GM19238 (cell line): Measurements from ENCODE around the gene ITPR3.
"Not testable (repeated sequence)": the region's sequence is repeated elsewhere in the genome, so short reads cannot be mapped to it uniquely, and the experiment has no call there.

ENCODE experiments used
- DNase-seq: peaks from one replicate; pipeline ENCODE4 v3.0.0; 2011; ENCODE audit warnings: low spot score; ENCODE audit not compliant: insufficient read length

The ITPR3 gene

GRCh38 chr6:33590531-33591198 is 30.5 kb upstream of the ITPR3 start:
- no peak for DNase-seq

- DNase-seq, result no peak
These were observed 29.6 kb upstream of the ITPR3 start for GRCh38 chr6:33591424-33592032.

- no peak for DNase-seq
These were observed 28.9 kb upstream of the ITPR3 start for GRCh38 chr6:33592280-33592594.

GRCh38 chr6:33592595-33593413 is 28.3 kb upstream of the ITPR3 start:
- DNase-seq, result peak; percentile 72

- DNase-seq, result no peak
These were observed 27.8 kb upstream of the ITPR3 start for GRCh38 chr6:33593414-33593727.

- no peak for DNase-seq
These were observed 25.9 kb upstream of the ITPR3 start for GRCh38 chr6:33595001-33595846.

GRCh38 chr6:33596894-33597293 is 24.2 kb upstream of the ITPR3 start:
- DNase-seq, result not testable (repeated sequence)

- no peak for DNase-seq
These were observed 23.4 kb upstream of the ITPR3 start for GRCh38 chr6:33597551-33598322.

- DNase-seq, result no peak
These were observed 21.6 kb upstream of the ITPR3 start for GRCh38 chr6:33599413-33599938.

GRCh38 chr6:33600761-33601160 is 20.4 kb upstream of the ITPR3 start:
- DNase-seq, result no peak

GRCh38 chr6:33602180-33602579 is 18.9 kb upstream of the ITPR3 start:
- DNase-seq, result no peak

GRCh38 chr6:33604941-33605854 is 15.9 kb upstream of the ITPR3 start:
- no peak for DNase-seq

- no peak for DNase-seq
These were observed 14.5 kb upstream of the ITPR3 start for GRCh38 chr6:33606642-33607041.

- DNase-seq, result no peak
These were observed 13.9 kb upstream of the ITPR3 start for GRCh38 chr6:33607126-33607783.

GRCh38 chr6:33607784-33608161 is 13.3 kb upstream of the ITPR3 start:
- DNase-seq, result no peak

- DNase-seq, result no peak
These were observed 12.1 kb upstream of the ITPR3 start for GRCh38 chr6:33609019-33609418.

GRCh38 chr6:33609528-33609927 is 11.6 kb upstream of the ITPR3 start:
- no peak for DNase-seq

- DNase-seq, result no peak
These were observed 11.1 kb upstream of the ITPR3 start for GRCh38 chr6:33610067-33610466.
